WERI-Rb-1 (cell line): ENCODE measurements around the gene COL18A1.

Experiments
- DNase-seq: peaks from one replicate; pipeline ENCODE4 v3.0.0-alpha.2; 2020
- H3K27ac ChIP-seq: fragments of 250-450 bp; sonication (Bioruptor Pico); 2 replicates; pipeline ENCODE4 v1.5.1; 2020; ENCODE audit warnings: mild to moderate bottlenecking, moderate library complexity
- H3K27me3 ChIP-seq: fragments of 250-450 bp; sonication (Bioruptor Pico); 2 replicates; pipeline ENCODE4 v1.5.1; 2021; ENCODE audit warnings: mild to moderate bottlenecking, low read depth, moderate library complexity; ENCODE audit not compliant: insufficient read depth, severe bottlenecking
- H3K36me3 ChIP-seq: fragments of 250-450 bp; sonication (Bioruptor Pico); 2 replicates; pipeline ENCODE4 v1.5.1; 2020; ENCODE audit warnings: mild to moderate bottlenecking, moderate library complexity
- H3K4me3 ChIP-seq: 2 replicates; pipeline ENCODE4 v1.5.1; 2011; ENCODE audit warnings: low read depth, mild to moderate bottlenecking, control low read depth, low read length
- H3K9me3 ChIP-seq: fragments of 250-450 bp; sonication (Bioruptor Pico); 2 replicates; pipeline ENCODE4 v1.5.1; 2021; ENCODE audit warnings: mild to moderate bottlenecking, moderate library complexity; ENCODE audit not compliant: severe bottlenecking
- CTCF ChIP-seq: IDR thresholded peaks from 2 replicates; pipeline ENCODE4 v1.5.1; 2011; ENCODE audit warnings: low read depth, mild to moderate bottlenecking, control low read depth, inconsistent platforms, low read length

COL18A1 gene

GRCh38 chr21:45455674-45456583, 51.0 kb downstream of the COL18A1 start:
- Histone ChIP-seq H3K27me3 (no peaks in the 10 kb centered on the region), H3K27ac (no peak overlapping the region), H3K4me3 (no peak overlapping the region), H3K36me3 (no peaks in the 10 kb centered on the region), H3K9me3 (no peaks in the 10 kb centered on the region)
- no peak for TF ChIP-seq CTCF
- DNase-seq = no peak

GRCh38 chr21:45456584-45457160, 51.7 kb downstream of the COL18A1 start:
- Histone ChIP-seq H3K36me3 (no peaks in the 10 kb centered on the region), H3K27me3 (no peaks in the 10 kb centered on the region), H3K9me3 (no peaks in the 10 kb centered on the region), H3K4me3 (no peak overlapping the region), H3K27ac (no peak overlapping the region)
- no peak for DNase-seq
- TF ChIP-seq CTCF = no peak

- Histone ChIP-seq H3K27me3 (no peaks in the 10 kb centered on the region), H3K36me3 (no peaks in the 10 kb centered on the region), H3K27ac (no peak overlapping the region), H3K9me3 (peaks cover 5% of the 10 kb centered on the region), H3K4me3 (no peak overlapping the region)
- no peak for DNase-seq
- TF ChIP-seq CTCF = no peak
Observed at GRCh38 chr21:45457161-45457831, 52.3 kb downstream of the COL18A1 start.

GRCh38 chr21:45457832-45458172, 52.8 kb downstream of the COL18A1 start:
- no peak for TF ChIP-seq CTCF
- Histone ChIP-seq H3K36me3 (no peaks in the 10 kb centered on the region), H3K27me3 (no peaks in the 10 kb centered on the region), H3K27ac (no peak overlapping the region), H3K9me3 (peaks cover 8% of the 10 kb centered on the region), H3K4me3 (no peak overlapping the region)
- DNase-seq = no peak

- no peak overlapping the region for H3K27ac ChIP-seq
Observed at GRCh38 chr21:45458281-45459170, 53.6 kb downstream of the COL18A1 start.

More at GRCh38 chr21:45458281-45459170, 53.6 kb downstream of the COL18A1 start:
- TF ChIP-seq CTCF = no peak
- H3K27me3 ChIP-seq = no peaks in the 10 kb centered on the region
- H3K9me3 ChIP-seq = peaks cover 8% of the 10 kb centered on the region
- no peak overlapping the region for H3K4me3 ChIP-seq
- DNase-seq = no peak
- no peaks in the 10 kb centered on the region for H3K36me3 ChIP-seq
